Osteocyte (in vitro differentiated cells): Measurements from ENCODE around the gene GPLD1. TPM values are rescaled to one million over a fixed set of nuclear protein-coding genes. Genes with fewer than 3 reads are reported as not detected.

Experiments used
- DNase-seq: peaks from one replicate; pipeline ENCODE4 v3.0.0; 2021; ENCODE audit warnings: mixed read lengths; ENCODE audit not compliant: unreplicated experiment; ENCODE audit errors: extremely low spot score
- H3K27ac Mint-ChIP-seq: one replicate; pipeline ENCODE4 v1.8.0; 2021; ENCODE audit warnings: mild to moderate bottlenecking, mixed read lengths; ENCODE audit not compliant: unreplicated experiment
- H3K27me3 Mint-ChIP-seq: one replicate; pipeline ENCODE4 v1.8.0; 2021; ENCODE audit warnings: mixed read lengths; ENCODE audit not compliant: unreplicated experiment
- H3K36me3 Mint-ChIP-seq: one replicate; pipeline ENCODE4 v1.8.0; 2021; ENCODE audit warnings: mixed read lengths; ENCODE audit not compliant: unreplicated experiment
- H3K4me1 Mint-ChIP-seq: one replicate; pipeline ENCODE4 v1.8.0; 2021; ENCODE audit warnings: mixed read lengths; ENCODE audit not compliant: unreplicated experiment
- H3K4me3 Mint-ChIP-seq: one replicate; pipeline ENCODE4 v1.8.0; 2021; ENCODE audit warnings: mild to moderate bottlenecking, moderate library complexity, mixed read lengths; ENCODE audit not compliant: unreplicated experiment
- H3K9me3 Mint-ChIP-seq: one replicate; pipeline ENCODE4 v1.8.0; 2021; ENCODE audit warnings: mixed read lengths; ENCODE audit not compliant: unreplicated experiment
- total RNA-seq: library from RNA; stranded (reverse); gene quantifications from 2 replicates; pipeline ENCODE4 v1.2.1, GENCODE V29; 2021
- TF ChIP-seq, protein P1 (sequence below): fragments of 200-600 bp; sonication (generic); IDR thresholded peaks from 2 replicates; pipeline ENCODE4 v1.5.0; 2021; ENCODE audit warnings: antibody characterized with exemption, mild to moderate bottlenecking, moderate library complexity

GPLD1 gene
- total RNA-seq, 1 donor from 2014 or later, result 1.9 TPM

- H3K27ac Mint-ChIP-seq, result no peak overlapping the region
- H3K9me3 Mint-ChIP-seq, result no peaks in the 10 kb centered on the region
- DNase-seq, result no peak
- H3K4me3 Mint-ChIP-seq, result no peak overlapping the region
- H3K27me3 Mint-ChIP-seq, result no peaks in the 10 kb centered on the region
- H3K36me3 Mint-ChIP-seq, result peaks cover 3% of the 10 kb centered on the region
- TF ChIP-seq, protein P1, sequence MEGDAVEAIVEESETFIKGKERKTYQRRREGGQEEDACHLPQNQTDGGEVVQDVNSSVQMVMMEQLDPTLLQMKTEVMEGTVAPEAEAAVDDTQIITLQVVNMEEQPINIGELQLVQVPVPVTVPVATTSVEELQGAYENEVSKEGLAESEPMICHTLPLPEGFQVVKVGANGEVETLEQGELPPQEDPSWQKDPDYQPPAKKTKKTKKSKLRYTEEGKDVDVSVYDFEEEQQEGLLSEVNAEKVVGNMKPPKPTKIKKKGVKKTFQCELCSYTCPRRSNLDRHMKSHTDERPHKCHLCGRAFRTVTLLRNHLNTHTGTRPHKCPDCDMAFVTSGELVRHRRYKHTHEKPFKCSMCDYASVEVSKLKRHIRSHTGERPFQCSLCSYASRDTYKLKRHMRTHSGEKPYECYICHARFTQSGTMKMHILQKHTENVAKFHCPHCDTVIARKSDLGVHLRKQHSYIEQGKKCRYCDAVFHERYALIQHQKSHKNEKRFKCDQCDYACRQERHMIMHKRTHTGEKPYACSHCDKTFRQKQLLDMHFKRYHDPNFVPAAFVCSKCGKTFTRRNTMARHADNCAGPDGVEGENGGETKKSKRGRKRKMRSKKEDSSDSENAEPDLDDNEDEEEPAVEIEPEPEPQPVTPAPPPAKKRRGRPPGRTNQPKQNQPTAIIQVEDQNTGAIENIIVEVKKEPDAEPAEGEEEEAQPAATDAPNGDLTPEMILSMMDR, result no peak
- H3K4me1 Mint-ChIP-seq, result no peaks in the 10 kb centered on the region
Observed at GRCh38 chr6:24455061-24455460, 34.3 kb downstream of the GPLD1 start.

- TF ChIP-seq, protein P1, result no peak
- H3K36me3 Mint-ChIP-seq, result peaks cover under 1% of the 10 kb centered on the region
- H3K4me3 Mint-ChIP-seq, result no peak overlapping the region
- H3K27me3 Mint-ChIP-seq, result no peaks in the 10 kb centered on the region
- no peak overlapping the region for H3K27ac Mint-ChIP-seq
- no peaks in the 10 kb centered on the region for H3K9me3 Mint-ChIP-seq
- no peak for DNase-seq
- H3K4me1 Mint-ChIP-seq, result no peaks in the 10 kb centered on the region
Observed at GRCh38 chr6:24454452-24454851, 34.9 kb downstream of the GPLD1 start.

- DNase-seq, result no peak
- TF ChIP-seq, protein P1, result no peak
- no peaks in the 10 kb centered on the region for H3K4me1 Mint-ChIP-seq
- H3K27ac Mint-ChIP-seq, result no peak overlapping the region
- H3K27me3 Mint-ChIP-seq, result no peaks in the 10 kb centered on the region
- H3K36me3 Mint-ChIP-seq, result no peaks in the 10 kb centered on the region
- no peak overlapping the region for H3K4me3 Mint-ChIP-seq
- H3K9me3 Mint-ChIP-seq, result no peaks in the 10 kb centered on the region
Observed at GRCh38 chr6:24453921-24454320, 35.5 kb downstream of the GPLD1 start.

DNA sequence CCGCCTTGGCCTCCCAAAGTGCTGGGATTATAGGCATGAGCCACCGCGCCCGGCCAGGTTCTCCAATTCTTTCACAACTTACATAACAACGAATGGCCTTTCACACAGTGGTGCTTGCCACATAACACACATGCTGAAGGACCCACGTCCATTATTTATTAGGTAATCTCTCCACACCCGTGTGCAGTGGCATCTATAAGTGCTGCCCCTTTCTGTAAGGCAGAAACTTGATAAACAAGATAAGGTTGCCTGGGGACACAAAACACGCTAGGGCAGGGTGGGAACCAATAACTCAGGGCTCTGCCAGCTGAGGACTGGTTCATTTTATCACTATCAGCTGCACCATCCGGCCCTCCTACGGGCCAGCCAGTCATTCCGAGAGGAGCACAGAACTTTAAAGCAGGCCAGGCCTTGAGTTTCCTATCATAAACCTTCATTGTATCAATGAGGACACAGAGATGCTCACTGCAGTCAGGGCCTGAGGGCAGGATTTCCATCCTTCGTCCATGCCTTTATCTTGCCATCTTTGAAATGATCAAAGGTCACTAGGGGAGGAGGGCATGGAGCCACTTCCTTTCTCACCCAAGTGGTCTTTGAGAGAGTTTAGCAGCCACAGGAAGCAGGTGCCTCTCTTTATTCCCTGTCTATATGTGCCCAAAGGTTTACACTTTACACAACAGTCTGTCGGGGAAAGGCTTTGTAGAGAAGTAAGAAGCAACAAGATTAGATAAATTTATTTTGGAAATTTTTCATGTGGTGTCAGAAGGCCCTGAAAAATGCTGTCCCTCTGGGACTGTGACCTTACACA, 37.6 kb downstream of the GPLD1 start:
- H3K27me3 Mint-ChIP-seq, result no peaks in the 10 kb centered on the region
- TF ChIP-seq, protein P1, result no peak
- no peak overlapping the region for H3K4me3 Mint-ChIP-seq
- DNase-seq, result no peak
- H3K36me3 Mint-ChIP-seq, result no peaks in the 10 kb centered on the region
- no peak overlapping the region for H3K27ac Mint-ChIP-seq
- H3K4me1 Mint-ChIP-seq, result no peaks in the 10 kb centered on the region
- H3K9me3 Mint-ChIP-seq, result no peaks in the 10 kb centered on the region

- no peaks in the 10 kb centered on the region for H3K27me3 Mint-ChIP-seq
- TF ChIP-seq, protein P1, result no peak
- H3K9me3 Mint-ChIP-seq, result no peaks in the 10 kb centered on the region
- DNase-seq, result peak; percentile 57
- H3K36me3 Mint-ChIP-seq, result no peaks in the 10 kb centered on the region
- H3K4me3 Mint-ChIP-seq, result no peak overlapping the region
- H3K27ac Mint-ChIP-seq, result no peak overlapping the region
- peaks cover under 1% of the 10 kb centered on the region for H3K4me1 Mint-ChIP-seq
Observed at GRCh38 chr6:24448828-24449525, 40.4 kb downstream of the GPLD1 start.
